Subcutaneous abdominal adipose tissue (tissue), 5 donors: ENCODE measurements around the gene CADPS.

Source experiments
- H3K27ac ChIP-seq: one replicate; pipeline ENCODE4 v1.7.0; 2013; ENCODE audit warnings: low read depth, mild to moderate bottlenecking, inconsistent platforms, low read length, moderate library complexity
- H3K27me3 ChIP-seq, 5 donors: one replicate each; pipeline ENCODE4 v1.7.0; 2013; ENCODE audit warnings: low read length in 5 of 5, inconsistent platforms in 1 of 5; ENCODE audit not compliant: control insufficient read depth in 5 of 5, insufficient read depth in 4 of 5
- H3K36me3 ChIP-seq, 5 donors: one replicate each; pipeline ENCODE4 v1.7.0; 2013; ENCODE audit warnings: low read length in 5 of 5; ENCODE audit not compliant: control insufficient read depth in 5 of 5, insufficient read depth in 5 of 5
- H3K4me1 ChIP-seq, 5 donors: one replicate each; pipeline ENCODE4 v1.7.0; 2013; ENCODE audit warnings: low read length in 5 of 5, mild to moderate bottlenecking in 3 of 5, moderate library complexity in 1 of 5; ENCODE audit not compliant: control insufficient read depth in 5 of 5, insufficient read depth in 5 of 5
- H3K4me3 ChIP-seq, 5 donors: one replicate each; pipeline ENCODE4 v1.7.0; 2013; ENCODE audit warnings: low read length in 5 of 5, low read depth in 1 of 5
- H3K9ac ChIP-seq, 5 donors: one replicate each; pipeline ENCODE4 v1.7.0; 2013; ENCODE audit warnings: low read length in 5 of 5, mild to moderate bottlenecking in 4 of 5, moderate library complexity in 3 of 5
- H3K9me3 ChIP-seq, 5 donors: one replicate each; pipeline ENCODE4 v1.7.0; 2013; ENCODE audit warnings: low read length in 5 of 5; ENCODE audit not compliant: control insufficient read depth in 5 of 5
- donor health status: healthy.
- donor health status: healthy.
- donor health status: healthy.
- donor health status: healthy.
- donor health status: healthy.

CADPS gene

GRCh38 chr3:62372621-62373041 lies 502.6 kb downstream of the CADPS start:
- peaks cover 61 to 92% (median 83%) of the 10 kb centered on the region in 5 donors for H3K27me3 ChIP-seq

GRCh38 chr3:62371720-62372591 lies 503.3 kb downstream of the CADPS start:
- no peaks in the 10 kb centered on the region for H3K9me3 ChIP-seq
- H3K4me1 ChIP-seq, result peaks cover 0 to 41% (median 27%) of the 10 kb centered on the region in 5 donors
- H3K4me3 ChIP-seq, result no peak overlapping the region
- no peaks in the 10 kb centered on the region for H3K36me3 ChIP-seq
- no peak overlapping the region for H3K9ac ChIP-seq
- no peak overlapping the region for H3K27ac ChIP-seq
- H3K27me3 ChIP-seq, result peaks cover 60 to 90% (median 81%) of the 10 kb centered on the region in 5 donors

More at GRCh38 chr3:62372621-62373041, 502.6 kb downstream of the CADPS start:
- Histone ChIP-seq H3K9me3 (no peaks in the 10 kb centered on the region), H3K36me3 (no peaks in the 10 kb centered on the region), H3K4me1 (peaks cover 0 to 41% (median 27%) of the 10 kb centered on the region in 5 donors), H3K4me3 (peak overlapping the region in 1 of 5 donors; percentile 28), H3K9ac (no peak overlapping the region), H3K27ac (no peak overlapping the region)

- Histone ChIP-seq H3K36me3 (no peaks in the 10 kb centered on the region), H3K9ac (no peak overlapping the region), H3K9me3 (no peaks in the 10 kb centered on the region), H3K4me1 (peaks cover 0 to 41% (median 27%) of the 10 kb centered on the region in 5 donors), H3K27ac (no peak overlapping the region), H3K4me3 (no peak overlapping the region), H3K27me3 (peaks cover 61 to 88% (median 80%) of the 10 kb centered on the region in 5 donors)
Observed at GRCh38 chr3:62370858-62371719, 504.1 kb downstream of the CADPS start.

GRCh38 chr3:62370112-62370857 lies 504.9 kb downstream of the CADPS start:
- peaks cover 60 to 84% (median 76%) of the 10 kb centered on the region in 5 donors for H3K27me3 ChIP-seq
- peaks cover 0 to 41% (median 27%) of the 10 kb centered on the region in 5 donors for H3K4me1 ChIP-seq
- H3K4me3 ChIP-seq, result no peak overlapping the region
- H3K27ac ChIP-seq, result no peak overlapping the region
- H3K9me3 ChIP-seq, result no peaks in the 10 kb centered on the region
- no peak overlapping the region for H3K9ac ChIP-seq
- no peaks in the 10 kb centered on the region for H3K36me3 ChIP-seq

- peak overlapping the region in 4 of 5 donors; percentile 27 to 56 (median 51) for H3K4me3 ChIP-seq
- no peak overlapping the region for H3K27ac ChIP-seq
- no peaks in the 10 kb centered on the region for H3K9me3 ChIP-seq
- H3K36me3 ChIP-seq, result no peaks in the 10 kb centered on the region
- H3K27me3 ChIP-seq, result peaks cover 52 to 77% (median 70%) of the 10 kb centered on the region in 5 donors
- peaks cover 0 to 36% (median 27%) of the 10 kb centered on the region in 5 donors for H3K4me1 ChIP-seq
- H3K9ac ChIP-seq, result no peak overlapping the region
Observed at GRCh38 chr3:62369476-62369743, 505.8 kb downstream of the CADPS start.

GRCh38 chr3:62368705-62369475 lies 506.3 kb downstream of the CADPS start:
- Histone ChIP-seq H3K9me3 (no peaks in the 10 kb centered on the region), H3K4me1 (peaks cover 0 to 31% (median 22%) of the 10 kb centered on the region in 5 donors), H3K36me3 (no peaks in the 10 kb centered on the region), H3K27me3 (peaks cover 47 to 72% (median 65%) of the 10 kb centered on the region in 5 donors), H3K4me3 (peak overlapping the region in 4 of 5 donors; percentile 27 to 56 (median 51)), H3K27ac (no peak overlapping the region), H3K9ac (peak overlapping the region in 1 of 5 donors; percentile 11)

- Histone ChIP-seq H3K9me3 (no peaks in the 10 kb centered on the region), H3K36me3 (no peaks in the 10 kb centered on the region), H3K27ac (no peak overlapping the region), H3K4me3 (no peak overlapping the region), H3K9ac (no peak overlapping the region), H3K4me1 (peaks cover 0 to 27% (median 18%) of the 10 kb centered on the region in 5 donors), H3K27me3 (peaks cover 43 to 67% (median 60%) of the 10 kb centered on the region in 5 donors)
Observed at GRCh38 chr3:62368290-62368704, 506.9 kb downstream of the CADPS start.

GRCh38 chr3:62367763-62368195 lies 507.4 kb downstream of the CADPS start:
- Histone ChIP-seq H3K9me3 (no peaks in the 10 kb centered on the region), H3K9ac (no peak overlapping the region), H3K27ac (no peak overlapping the region), H3K36me3 (no peaks in the 10 kb centered on the region), H3K27me3 (peaks cover 40 to 62% (median 58%) of the 10 kb centered on the region in 5 donors), H3K4me1 (peaks cover 0 to 24% (median 17%) of the 10 kb centered on the region in 5 donors), H3K4me3 (no peak overlapping the region)

- Histone ChIP-seq H3K4me1 (peaks cover 0 to 16% (median 14%) of the 10 kb centered on the region in 5 donors), H3K4me3 (no peak overlapping the region), H3K36me3 (no peaks in the 10 kb centered on the region), H3K27me3 (peaks cover 28 to 48% (median 45%) of the 10 kb centered on the region in 5 donors), H3K9ac (no peak overlapping the region), H3K27ac (no peak overlapping the region), H3K9me3 (no peaks in the 10 kb centered on the region)
Observed at GRCh38 chr3:62366126-62366484, 509.1 kb downstream of the CADPS start.
